ENCODE measurements around the gene ABCC1. TPM values are rescaled to one million over a fixed set of nuclear protein-coding genes. Genes with fewer than 3 reads are reported as not detected.

Gene ABCC1
- polyA plus RNA-seq, 1 donor from 2014 or later, result 3.0 TPM

DNA sequence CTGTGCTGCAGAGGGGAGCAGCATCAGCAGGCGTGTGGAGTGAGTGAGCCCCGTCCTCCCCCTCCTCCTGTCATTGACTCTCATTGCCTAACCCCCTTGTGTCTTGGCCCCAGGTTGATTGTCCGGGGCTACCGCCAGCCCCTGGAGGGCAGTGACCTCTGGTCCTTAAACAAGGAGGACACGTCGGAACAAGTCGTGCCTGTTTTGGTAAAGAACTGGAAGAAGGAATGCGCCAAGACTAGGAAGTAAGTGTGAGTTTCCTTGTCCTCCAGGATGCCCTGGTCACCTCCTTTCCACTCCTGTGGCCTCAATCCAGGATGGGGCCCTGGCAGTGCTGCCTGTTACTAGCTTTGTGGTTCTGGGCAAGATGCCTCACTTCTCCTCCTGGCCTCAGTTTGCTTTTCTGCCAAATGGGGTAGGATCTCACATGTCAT is 87.0 kb downstream of the ABCC1 start:
- H3K4me2 ChIP-seq (ENCODE audit: low read length), result no peak overlapping the region
- no peaks in the 10 kb centered on the region for H3K27me3 ChIP-seq (ENCODE audit: insufficient read depth, low read depth, low read length)
- no peak overlapping the region for H3K9ac ChIP-seq (ENCODE audit: low read length)
- no peaks in the 10 kb centered on the region for H3K36me3 ChIP-seq (ENCODE audit: insufficient read depth, low read length)
- no peaks in the 10 kb centered on the region for H3K79me2 ChIP-seq (replicated peaks; ENCODE audit: insufficient read depth, low read length)
- TF ChIP-seq RAD21 (conservative IDR thresholded peaks at IDR 0.05), result no peak
- TF ChIP-seq EP300 (conservative IDR thresholded peaks at IDR 0.05; ENCODE audit: poor library complexity, severe bottlenecking), result no peak
- no peak for TF ChIP-seq MXI1 (conservative IDR thresholded peaks at IDR 0.05; ENCODE audit: poor library complexity, severe bottlenecking)
- TF ChIP-seq, protein P1, sequence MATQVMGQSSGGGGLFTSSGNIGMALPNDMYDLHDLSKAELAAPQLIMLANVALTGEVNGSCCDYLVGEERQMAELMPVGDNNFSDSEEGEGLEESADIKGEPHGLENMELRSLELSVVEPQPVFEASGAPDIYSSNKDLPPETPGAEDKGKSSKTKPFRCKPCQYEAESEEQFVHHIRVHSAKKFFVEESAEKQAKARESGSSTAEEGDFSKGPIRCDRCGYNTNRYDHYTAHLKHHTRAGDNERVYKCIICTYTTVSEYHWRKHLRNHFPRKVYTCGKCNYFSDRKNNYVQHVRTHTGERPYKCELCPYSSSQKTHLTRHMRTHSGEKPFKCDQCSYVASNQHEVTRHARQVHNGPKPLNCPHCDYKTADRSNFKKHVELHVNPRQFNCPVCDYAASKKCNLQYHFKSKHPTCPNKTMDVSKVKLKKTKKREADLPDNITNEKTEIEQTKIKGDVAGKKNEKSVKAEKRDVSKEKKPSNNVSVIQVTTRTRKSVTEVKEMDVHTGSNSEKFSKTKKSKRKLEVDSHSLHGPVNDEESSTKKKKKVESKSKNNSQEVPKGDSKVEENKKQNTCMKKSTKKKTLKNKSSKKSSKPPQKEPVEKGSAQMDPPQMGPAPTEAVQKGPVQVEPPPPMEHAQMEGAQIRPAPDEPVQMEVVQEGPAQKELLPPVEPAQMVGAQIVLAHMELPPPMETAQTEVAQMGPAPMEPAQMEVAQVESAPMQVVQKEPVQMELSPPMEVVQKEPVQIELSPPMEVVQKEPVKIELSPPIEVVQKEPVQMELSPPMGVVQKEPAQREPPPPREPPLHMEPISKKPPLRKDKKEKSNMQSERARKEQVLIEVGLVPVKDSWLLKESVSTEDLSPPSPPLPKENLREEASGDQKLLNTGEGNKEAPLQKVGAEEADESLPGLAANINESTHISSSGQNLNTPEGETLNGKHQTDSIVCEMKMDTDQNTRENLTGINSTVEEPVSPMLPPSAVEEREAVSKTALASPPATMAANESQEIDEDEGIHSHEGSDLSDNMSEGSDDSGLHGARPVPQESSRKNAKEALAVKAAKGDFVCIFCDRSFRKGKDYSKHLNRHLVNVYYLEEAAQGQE (IDR thresholded peaks at IDR 0.05; ENCODE audit: borderline replicate concordance), result no peak
- TF ChIP-seq, protein P2, sequence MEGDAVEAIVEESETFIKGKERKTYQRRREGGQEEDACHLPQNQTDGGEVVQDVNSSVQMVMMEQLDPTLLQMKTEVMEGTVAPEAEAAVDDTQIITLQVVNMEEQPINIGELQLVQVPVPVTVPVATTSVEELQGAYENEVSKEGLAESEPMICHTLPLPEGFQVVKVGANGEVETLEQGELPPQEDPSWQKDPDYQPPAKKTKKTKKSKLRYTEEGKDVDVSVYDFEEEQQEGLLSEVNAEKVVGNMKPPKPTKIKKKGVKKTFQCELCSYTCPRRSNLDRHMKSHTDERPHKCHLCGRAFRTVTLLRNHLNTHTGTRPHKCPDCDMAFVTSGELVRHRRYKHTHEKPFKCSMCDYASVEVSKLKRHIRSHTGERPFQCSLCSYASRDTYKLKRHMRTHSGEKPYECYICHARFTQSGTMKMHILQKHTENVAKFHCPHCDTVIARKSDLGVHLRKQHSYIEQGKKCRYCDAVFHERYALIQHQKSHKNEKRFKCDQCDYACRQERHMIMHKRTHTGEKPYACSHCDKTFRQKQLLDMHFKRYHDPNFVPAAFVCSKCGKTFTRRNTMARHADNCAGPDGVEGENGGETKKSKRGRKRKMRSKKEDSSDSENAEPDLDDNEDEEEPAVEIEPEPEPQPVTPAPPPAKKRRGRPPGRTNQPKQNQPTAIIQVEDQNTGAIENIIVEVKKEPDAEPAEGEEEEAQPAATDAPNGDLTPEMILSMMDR (IDR thresholded peaks at IDR 0.05; ENCODE audit: poor library complexity, severe bottlenecking), result no peak
- TF ChIP-seq SMC3 (conservative IDR thresholded peaks at IDR 0.05; ENCODE audit: poor library complexity), result no peak
- no peak for TF ChIP-seq POLR2AphosphoS5 (IDR thresholded peaks at IDR 0.05)
- no peak for TF ChIP-seq TAF1 (IDR thresholded peaks at IDR 0.05; ENCODE audit: low read depth)
- TF ChIP-seq EZH2 (IDR thresholded peaks at IDR 0.05; ENCODE audit: borderline replicate concordance, insufficient read depth, low read length, poor library complexity, severe bottlenecking), result no peak
- H3K9me2 ChIP-seq (ENCODE audit: insufficient read depth, low read length), result no peaks in the 10 kb centered on the region
- no peaks in the 10 kb centered on the region for H4K20me1 ChIP-seq (ENCODE audit: insufficient read depth)
- H2AFZ ChIP-seq (ENCODE audit: low read depth, low read length), result no peak overlapping the region
- no peaks in the 10 kb centered on the region for H3K9me3 ChIP-seq (ENCODE audit: low read length)
- no peaks in the 10 kb centered on the region for H3F3A ChIP-seq (ENCODE audit: insufficient read depth, low read length, poor library complexity, severe bottlenecking)
- H3K4me3 ChIP-seq (ENCODE audit: low read length), result no peak overlapping the region
- no peak overlapping the region for H3K27ac ChIP-seq (ENCODE audit: low read length)

DNA sequence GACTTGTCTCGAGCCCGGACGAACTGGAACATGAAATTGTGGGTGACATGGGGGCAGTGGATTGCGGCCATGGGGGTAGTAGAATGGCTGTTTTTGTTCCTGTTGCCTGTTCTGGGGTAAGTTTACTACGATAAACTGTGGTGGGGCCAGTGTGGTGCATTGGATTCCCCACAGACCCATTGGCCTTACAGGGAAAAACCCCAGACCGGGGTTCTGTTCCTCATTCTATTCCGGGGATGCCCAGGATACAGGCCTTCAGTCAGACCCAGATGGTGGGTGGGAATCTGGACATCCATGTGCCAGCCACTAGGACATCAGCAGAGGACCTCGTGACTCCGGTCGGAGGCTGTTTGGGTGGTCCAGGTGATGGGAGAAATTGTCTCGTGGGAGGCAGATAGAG is 88.1 kb downstream of the ABCC1 start:
- no peak overlapping the region for H3K4me2 ChIP-seq (ENCODE audit: low read length)
- no peaks in the 10 kb centered on the region for H3K36me3 ChIP-seq (ENCODE audit: insufficient read depth, low read length)
- no peak overlapping the region for H2AFZ ChIP-seq (ENCODE audit: low read depth, low read length)
- no peak overlapping the region for H3K4me3 ChIP-seq (ENCODE audit: low read length)
- no peaks in the 10 kb centered on the region for H3K9me2 ChIP-seq (ENCODE audit: insufficient read depth, low read length)
- TF ChIP-seq TAF1 (IDR thresholded peaks at IDR 0.05; ENCODE audit: low read depth) (no peak), EZH2 (IDR thresholded peaks at IDR 0.05; ENCODE audit: borderline replicate concordance, insufficient read depth, low read length, poor library complexity, severe bottlenecking) (no peak), EP300 (conservative IDR thresholded peaks at IDR 0.05; ENCODE audit: poor library complexity, severe bottlenecking) (no peak), POLR2AphosphoS5 (IDR thresholded peaks at IDR 0.05) (no peak), RAD21 (conservative IDR thresholded peaks at IDR 0.05) (no peak), MXI1 (conservative IDR thresholded peaks at IDR 0.05; ENCODE audit: poor library complexity, severe bottlenecking) (no peak), SMC3 (conservative IDR thresholded peaks at IDR 0.05; ENCODE audit: poor library complexity) (no peak)
- TF ChIP-seq, protein P2 (IDR thresholded peaks at IDR 0.05; ENCODE audit: poor library complexity, severe bottlenecking), result no peak
- TF ChIP-seq, protein P1 (IDR thresholded peaks at IDR 0.05; ENCODE audit: borderline replicate concordance), result no peak
- no peaks in the 10 kb centered on the region for H4K20me1 ChIP-seq (ENCODE audit: insufficient read depth)
- no peak overlapping the region for H3K9ac ChIP-seq (ENCODE audit: low read length)
- H3K27ac ChIP-seq (ENCODE audit: low read length), result no peak overlapping the region
- H3K9me3 ChIP-seq (ENCODE audit: low read length), result no peaks in the 10 kb centered on the region
- H3F3A ChIP-seq (ENCODE audit: insufficient read depth, low read length, poor library complexity, severe bottlenecking), result no peaks in the 10 kb centered on the region
- no peaks in the 10 kb centered on the region for H3K27me3 ChIP-seq (ENCODE audit: insufficient read depth, low read depth, low read length)
- H3K79me2 ChIP-seq (replicated peaks; ENCODE audit: insufficient read depth, low read length), result no peaks in the 10 kb centered on the region
